Activated naive CD4-positive, alpha-beta T cell treated with anti-CD3 and anti-CD28 coated beads, Interleukin-2, amount 50 U/mL, for 24 hours (primary cell): ENCODE data around the gene TGFB2.

Experiments
- H3K27ac Mint-ChIP-seq: one replicate; pipeline ENCODE4 v1.8.0; 2021; ENCODE audit warnings: mild to moderate bottlenecking, mixed read lengths
- H3K27me3 Mint-ChIP-seq: one replicate; pipeline ENCODE4 v1.8.0; 2021; ENCODE audit warnings: mixed read lengths
- H3K36me3 Mint-ChIP-seq: one replicate; pipeline ENCODE4 v1.8.0; 2021; ENCODE audit warnings: mixed read lengths
- H3K4me1 Mint-ChIP-seq: one replicate; pipeline ENCODE4 v1.8.0; 2021; ENCODE audit warnings: mixed read lengths
- H3K4me3 Mint-ChIP-seq: one replicate; pipeline ENCODE4 v1.8.0; 2021; ENCODE audit warnings: mild to moderate bottlenecking, mixed read lengths
- H3K9me3 Mint-ChIP-seq: one replicate; pipeline ENCODE4 v1.8.0; 2021; ENCODE audit warnings: mixed read lengths

The TGFB2 gene

GRCh38 chr1:218365226-218365999 is 20.3 kb downstream of the TGFB2 start:
- no peak overlapping the region for H3K4me3 Mint-ChIP-seq
- no peaks in the 10 kb centered on the region for H3K9me3 Mint-ChIP-seq
- H3K4me1 Mint-ChIP-seq: no peaks in the 10 kb centered on the region
- no peak overlapping the region for H3K27ac Mint-ChIP-seq
- no peaks in the 10 kb centered on the region for H3K27me3 Mint-ChIP-seq
- no peaks in the 10 kb centered on the region for H3K36me3 Mint-ChIP-seq

GRCh38 chr1:218366322-218367052 is 21.4 kb downstream of the TGFB2 start:
- H3K27ac Mint-ChIP-seq: no peak overlapping the region
- no peaks in the 10 kb centered on the region for H3K9me3 Mint-ChIP-seq
- H3K27me3 Mint-ChIP-seq: peaks cover 1% of the 10 kb centered on the region
- H3K4me1 Mint-ChIP-seq: no peaks in the 10 kb centered on the region
- no peak overlapping the region for H3K4me3 Mint-ChIP-seq
- no peaks in the 10 kb centered on the region for H3K36me3 Mint-ChIP-seq

GRCh38 chr1:218367118-218367517 is 22.0 kb downstream of the TGFB2 start:
- H3K36me3 Mint-ChIP-seq: no peaks in the 10 kb centered on the region
- no peaks in the 10 kb centered on the region for H3K4me1 Mint-ChIP-seq
- H3K9me3 Mint-ChIP-seq: no peaks in the 10 kb centered on the region
- H3K27ac Mint-ChIP-seq: no peak overlapping the region
- H3K27me3 Mint-ChIP-seq: peaks cover 7% of the 10 kb centered on the region
- no peak overlapping the region for H3K4me3 Mint-ChIP-seq

- Mint-ChIP-seq H3K9me3 (no peaks in the 10 kb centered on the region), H3K36me3 (no peaks in the 10 kb centered on the region), H3K27me3 (peaks cover 12% of the 10 kb centered on the region), H3K4me1 (no peaks in the 10 kb centered on the region), H3K4me3 (no peak overlapping the region), H3K27ac (no peak overlapping the region)
Measured at GRCh38 chr1:218368686-218369085, 23.6 kb downstream of the TGFB2 start.

- Mint-ChIP-seq H3K27me3 (peaks cover 20% of the 10 kb centered on the region), H3K36me3 (no peaks in the 10 kb centered on the region), H3K9me3 (no peaks in the 10 kb centered on the region), H3K4me3 (no peak overlapping the region), H3K27ac (no peak overlapping the region), H3K4me1 (no peaks in the 10 kb centered on the region)
Measured at GRCh38 chr1:218369688-218370511, 24.8 kb downstream of the TGFB2 start.

- no peaks in the 10 kb centered on the region for H3K36me3 Mint-ChIP-seq
- no peaks in the 10 kb centered on the region for H3K9me3 Mint-ChIP-seq
- H3K4me1 Mint-ChIP-seq: peaks cover 5% of the 10 kb centered on the region
- no peak overlapping the region for H3K27ac Mint-ChIP-seq
- H3K27me3 Mint-ChIP-seq: peaks cover 25% of the 10 kb centered on the region
- H3K4me3 Mint-ChIP-seq: no peak overlapping the region
Measured at GRCh38 chr1:218371927-218372672, 27.0 kb downstream of the TGFB2 start.

- Mint-ChIP-seq H3K27me3 (peaks cover 25% of the 10 kb centered on the region), H3K4me3 (no peak overlapping the region), H3K4me1 (peaks cover 11% of the 10 kb centered on the region), H3K27ac (no peak overlapping the region), H3K9me3 (no peaks in the 10 kb centered on the region), H3K36me3 (no peaks in the 10 kb centered on the region)
Measured at GRCh38 chr1:218374401-218375353, 29.5 kb downstream of the TGFB2 start.

- Mint-ChIP-seq H3K36me3 (no peaks in the 10 kb centered on the region), H3K9me3 (no peaks in the 10 kb centered on the region), H3K27ac (no peak overlapping the region), H3K4me1 (peaks cover 11% of the 10 kb centered on the region), H3K27me3 (peaks cover 29% of the 10 kb centered on the region), H3K4me3 (no peak overlapping the region)
Measured at GRCh38 chr1:218376722-218377121, 31.6 kb downstream of the TGFB2 start.

GRCh38 chr1:218377143-218377660 is 32.1 kb downstream of the TGFB2 start:
- no peaks in the 10 kb centered on the region for H3K9me3 Mint-ChIP-seq
- peaks cover 24% of the 10 kb centered on the region for H3K27me3 Mint-ChIP-seq
- H3K36me3 Mint-ChIP-seq: no peaks in the 10 kb centered on the region
- H3K27ac Mint-ChIP-seq: peak overlapping the region; percentile 84
- peaks cover 11% of the 10 kb centered on the region for H3K4me1 Mint-ChIP-seq
- no peak overlapping the region for H3K4me3 Mint-ChIP-seq

GRCh38 chr1:218380125-218380977 is 35.2 kb downstream of the TGFB2 start:
- no peak overlapping the region for H3K27ac Mint-ChIP-seq
- no peaks in the 10 kb centered on the region for H3K36me3 Mint-ChIP-seq
- no peak overlapping the region for H3K4me3 Mint-ChIP-seq
- peaks cover 11% of the 10 kb centered on the region for H3K4me1 Mint-ChIP-seq
- no peaks in the 10 kb centered on the region for H3K9me3 Mint-ChIP-seq
- H3K27me3 Mint-ChIP-seq: peaks cover 19% of the 10 kb centered on the region

GRCh38 chr1:218382261-218382660 is 37.1 kb downstream of the TGFB2 start:
- Mint-ChIP-seq H3K4me1 (peaks cover 4% of the 10 kb centered on the region), H3K4me3 (no peak overlapping the region), H3K27me3 (peaks cover 20% of the 10 kb centered on the region), H3K36me3 (no peaks in the 10 kb centered on the region), H3K9me3 (no peaks in the 10 kb centered on the region), H3K27ac (no peak overlapping the region)

- peaks cover 22% of the 10 kb centered on the region for H3K27me3 Mint-ChIP-seq
- no peak overlapping the region for H3K27ac Mint-ChIP-seq
- H3K36me3 Mint-ChIP-seq: no peaks in the 10 kb centered on the region
- no peaks in the 10 kb centered on the region for H3K4me1 Mint-ChIP-seq
- no peaks in the 10 kb centered on the region for H3K9me3 Mint-ChIP-seq
- no peak overlapping the region for H3K4me3 Mint-ChIP-seq
Measured at GRCh38 chr1:218383051-218383450, 37.9 kb downstream of the TGFB2 start.

- Mint-ChIP-seq H3K27me3 (peaks cover 23% of the 10 kb centered on the region), H3K27ac (no peak overlapping the region), H3K4me3 (no peak overlapping the region), H3K9me3 (no peaks in the 10 kb centered on the region), H3K36me3 (no peaks in the 10 kb centered on the region), H3K4me1 (no peaks in the 10 kb centered on the region)
Measured at GRCh38 chr1:218383681-218384080, 38.5 kb downstream of the TGFB2 start.
